Raji (cell line): Measurements from ENCODE around the gene ZBTB40.

Experiments used
- POLR2A ChIP-seq: IDR thresholded peaks from 2 replicates; pipeline ENCODE4 v1.6.1; 2011; ENCODE audit warnings: low read depth, low read length, control low read depth; ENCODE audit not compliant: insufficient read depth

Gene ZBTB40

GRCh38 chr1:22417466-22417865, 34.2 kb upstream of the ZBTB40 start:
- TF ChIP-seq POLR2A: no peak

GRCh38 chr1:22418312-22418711, 33.3 kb upstream of the ZBTB40 start:
- TF ChIP-seq POLR2A: no peak

- no peak for TF ChIP-seq POLR2A
Observed at GRCh38 chr1:22418933-22419382, 32.7 kb upstream of the ZBTB40 start.

GRCh38 chr1:22420455-22421053, 31.1 kb upstream of the ZBTB40 start:
- no peak for TF ChIP-seq POLR2A

GRCh38 chr1:22426781-22427180, 24.9 kb upstream of the ZBTB40 start:
- no peak for TF ChIP-seq POLR2A

GRCh38 chr1:22428672-22429071, 23.0 kb upstream of the ZBTB40 start:
- TF ChIP-seq POLR2A: no peak

DNA sequence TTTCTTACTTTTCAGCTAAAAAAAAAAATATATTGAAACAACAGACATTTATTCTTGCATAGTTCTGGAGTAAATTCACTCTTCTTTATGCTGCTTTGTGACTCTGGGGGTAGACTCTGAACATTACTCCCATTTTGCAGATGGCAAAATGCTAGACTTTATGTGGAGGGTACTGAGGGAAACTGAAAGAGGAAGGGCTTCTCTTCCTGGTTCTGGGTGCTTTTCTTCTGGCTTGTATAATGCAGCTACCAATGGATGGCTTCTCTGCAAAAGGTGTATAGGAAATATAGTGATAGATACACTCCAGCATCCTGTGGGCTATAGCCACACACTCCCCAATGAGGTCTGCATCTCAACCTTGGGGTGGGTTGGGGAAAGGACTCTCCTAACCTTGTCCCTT, 19.7 kb upstream of the ZBTB40 start:
- TF ChIP-seq POLR2A: no peak

- TF ChIP-seq POLR2A: no peak
Observed at GRCh38 chr1:22434717-22435116, 16.9 kb upstream of the ZBTB40 start.

DNA sequence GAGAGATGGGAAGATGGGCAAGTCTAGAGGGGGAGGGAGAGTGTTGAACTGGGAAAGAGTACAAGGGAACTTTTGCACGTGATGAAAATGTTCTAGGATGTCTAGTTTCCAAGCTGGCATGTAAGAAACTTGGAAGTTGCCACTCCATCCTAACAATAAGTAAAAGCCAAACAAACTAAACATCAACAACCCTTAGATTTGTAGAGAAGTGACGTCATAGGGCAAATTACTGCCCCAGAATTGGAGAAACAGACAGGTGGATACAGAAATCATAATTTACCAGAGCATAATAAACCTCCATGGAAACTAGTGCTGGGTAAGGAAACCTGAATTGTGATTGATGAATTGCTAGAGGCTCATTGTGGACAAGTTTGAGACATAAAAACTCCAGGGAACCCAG, 14.7 kb upstream of the ZBTB40 start:
- no peak for TF ChIP-seq POLR2A

DNA sequence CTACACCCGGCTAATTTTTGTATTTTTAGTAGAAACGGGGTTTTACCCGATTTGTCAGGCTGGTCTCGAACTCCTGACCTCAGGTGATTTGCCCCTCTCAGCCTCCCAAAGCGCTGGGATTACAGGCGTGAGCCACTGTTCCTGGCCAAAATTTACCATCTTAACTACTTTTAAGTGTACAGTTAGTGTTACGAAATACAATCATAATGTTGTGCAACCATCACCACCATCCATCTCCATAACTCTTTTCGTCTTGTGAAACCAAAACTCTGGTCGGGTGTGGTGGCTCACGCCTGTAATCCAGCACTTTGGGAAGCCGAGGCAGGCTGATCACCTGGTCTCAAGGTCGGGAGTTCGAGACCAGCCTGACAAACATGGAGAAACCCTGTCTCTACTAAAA, 14.1 kb upstream of the ZBTB40 start:
- no peak for TF ChIP-seq POLR2A

DNA sequence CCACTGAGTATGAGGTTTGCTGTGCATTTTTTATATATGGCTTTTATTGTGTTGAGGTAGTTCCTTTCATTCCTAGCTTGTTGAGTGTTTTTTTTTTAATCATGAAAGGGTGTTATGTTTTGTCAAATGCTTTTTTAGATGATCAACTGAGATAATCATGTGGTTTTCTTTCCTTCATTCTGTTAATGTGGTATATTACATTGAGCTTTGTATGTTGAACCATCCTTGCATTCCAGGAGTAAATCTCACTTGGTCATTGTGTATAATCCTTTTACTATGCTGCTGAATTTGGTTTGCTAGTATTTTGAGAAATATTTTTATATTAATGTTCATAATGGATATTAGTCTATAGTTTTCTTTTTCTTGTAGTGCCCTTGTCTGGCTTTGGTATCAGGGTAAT, 11.1 kb upstream of the ZBTB40 start:
- TF ChIP-seq POLR2A: no peak

GRCh38 chr1:22442212-22442894, 9.3 kb upstream of the ZBTB40 start:
- TF ChIP-seq POLR2A: no peak

GRCh38 chr1:22443332-22443731, 8.3 kb upstream of the ZBTB40 start:
- TF ChIP-seq POLR2A: no peak

- no peak for TF ChIP-seq POLR2A
Observed at GRCh38 chr1:22444856-22445255, 6.8 kb upstream of the ZBTB40 start.

- TF ChIP-seq POLR2A: no peak
Observed at GRCh38 chr1:22447621-22448111, 4.0 kb upstream of the ZBTB40 start.

DNA sequence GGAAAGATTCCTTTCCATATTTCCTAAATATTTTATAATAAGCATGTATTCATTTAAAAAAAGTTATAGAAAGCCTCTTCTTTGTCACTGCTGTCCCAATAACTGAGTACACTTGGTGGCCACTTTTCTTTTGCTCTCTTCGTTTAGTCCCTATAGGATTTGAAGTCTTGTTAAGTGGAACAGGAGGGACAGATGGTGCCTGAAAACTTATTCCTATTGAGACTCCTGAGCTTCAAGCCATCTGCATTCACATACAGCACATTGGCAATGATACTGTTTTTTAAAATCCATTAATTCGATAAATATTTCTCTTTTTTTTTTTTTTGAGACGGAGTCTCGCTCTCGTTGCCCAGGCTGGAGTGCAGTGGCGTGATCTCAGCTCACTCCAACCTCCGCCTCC, 2.0 kb upstream of the ZBTB40 start:
- TF ChIP-seq POLR2A: no peak

GRCh38 chr1:22450351-22451021, 1.2 kb upstream of the ZBTB40 start:
- no peak for TF ChIP-seq POLR2A

- no peak for TF ChIP-seq POLR2A
Observed at GRCh38 chr1:22452481-22452957, 868 bp downstream of the ZBTB40 start.
